CD8-positive, alpha-beta memory T cell (primary cell): Measurements from ENCODE around the gene STUB1. TPM values are rescaled to one million over a fixed set of nuclear protein-coding genes. Genes with fewer than 3 reads are reported as not detected.

Experiments used
- CTCF ChIA-PET: fragments of 350-600 bp; sonication (Branson Sonifier 250); formaldehyde crosslinking; loops from one replicate; lab custom pipeline; 2021; ENCODE audit warnings: antibody characterized with exemption; lab: Charles Lee
- POLR2A ChIA-PET: fragments of 350-600 bp; sonication (Branson Sonifier 250); formaldehyde crosslinking; loops from one replicate; lab custom pipeline; 2021; ENCODE audit warnings: antibody characterized with exemption; lab: Charles Lee
- DNase-seq, 5 donors: peaks; one replicate each; pipeline versions ENCODE4 v3.0.0 to v3.0.0-alpha.2; 2020 to 2022; ENCODE audit warnings: mixed read lengths in 1 of 5
- H3K27ac ChIP-seq: one replicate; pipeline ENCODE4 v1.7.0; 2013; ENCODE audit warnings: low read depth, mild to moderate bottlenecking, low read length, moderate library complexity
- H3K27me3 ChIP-seq: 2 replicates; pipeline ENCODE4 v1.7.0; 2013; ENCODE audit warnings: low read length, mild to moderate bottlenecking; ENCODE audit not compliant: insufficient read depth, poor library complexity, severe bottlenecking
- H3K36me3 ChIP-seq: 2 replicates; pipeline ENCODE4 v1.7.0; 2013; ENCODE audit warnings: mild to moderate bottlenecking, low read length, moderate library complexity; ENCODE audit not compliant: insufficient read depth
- H3K4me1 ChIP-seq: 2 replicates; pipeline ENCODE4 v1.7.0; 2013; ENCODE audit warnings: mild to moderate bottlenecking, low read length, moderate library complexity; ENCODE audit not compliant: insufficient read depth
- H3K4me3 ChIP-seq: 2 replicates; pipeline ENCODE4 v1.7.0; 2013; ENCODE audit warnings: mild to moderate bottlenecking, low read length
- H3K9me3 ChIP-seq: 2 replicates; pipeline ENCODE4 v1.7.0; 2013; ENCODE audit warnings: mild to moderate bottlenecking, low read length
- H3K27ac Mint-ChIP-seq, 8 donors: one replicate each; pipeline ENCODE4 v1.8.0; 2020 to 2021; ENCODE audit warnings: mixed read lengths in 8 of 8, mild to moderate bottlenecking in 6 of 8, inconsistent platforms in 3 of 8, moderate library complexity in 3 of 8
- H3K27me3 Mint-ChIP-seq, 2 donors: one replicate each; pipeline ENCODE4 v1.8.0; 2020 to 2021; ENCODE audit warnings: mixed read lengths in 2 of 2, mild to moderate bottlenecking in 1 of 2, moderate library complexity in 1 of 2
- H3K36me3 Mint-ChIP-seq, 3 donors: one replicate each; pipeline ENCODE4 v1.8.0; 2020 to 2021; ENCODE audit warnings: mixed read lengths in 3 of 3, inconsistent platforms in 1 of 3, mild to moderate bottlenecking in 1 of 3
- H3K4me1 Mint-ChIP-seq, 3 donors: one replicate each; pipeline ENCODE4 v1.8.0; 2020 to 2021; ENCODE audit warnings: mixed read lengths in 3 of 3, inconsistent platforms in 1 of 3, mild to moderate bottlenecking in 1 of 3
- H3K4me3 Mint-ChIP-seq, 7 donors: one replicate each; pipeline ENCODE4 v1.8.0; 2020 to 2021; ENCODE audit warnings: mixed read lengths in 7 of 7, mild to moderate bottlenecking in 6 of 7, moderate library complexity in 4 of 7, inconsistent platforms in 2 of 7
- H3K9me3 Mint-ChIP-seq, 5 donors: one replicate each; pipeline ENCODE4 v1.8.0; 2020 to 2022; ENCODE audit warnings: mixed read lengths in 5 of 5, mild to moderate bottlenecking in 3 of 5, moderate library complexity in 2 of 5, inconsistent platforms in 1 of 5
- polyA plus RNA-seq: library from polyadenylated mRNA; unstranded; fragments of 300-500 nt; fragmentation: Illumina TruSeq; gene quantifications from one replicate; pipeline ENCODE4 v1.2.3, GENCODE V29; 2021
- total RNA-seq, 2 experiments: library from RNA; stranded (reverse); gene quantifications; one replicate each; pipeline ENCODE4 v1.2.3, GENCODE V29; 2021

The STUB1 gene
- total and polyA plus RNA-seq, 3 experiments from 2014 or later, result 111 to 161 (median 124) TPM

DNA sequence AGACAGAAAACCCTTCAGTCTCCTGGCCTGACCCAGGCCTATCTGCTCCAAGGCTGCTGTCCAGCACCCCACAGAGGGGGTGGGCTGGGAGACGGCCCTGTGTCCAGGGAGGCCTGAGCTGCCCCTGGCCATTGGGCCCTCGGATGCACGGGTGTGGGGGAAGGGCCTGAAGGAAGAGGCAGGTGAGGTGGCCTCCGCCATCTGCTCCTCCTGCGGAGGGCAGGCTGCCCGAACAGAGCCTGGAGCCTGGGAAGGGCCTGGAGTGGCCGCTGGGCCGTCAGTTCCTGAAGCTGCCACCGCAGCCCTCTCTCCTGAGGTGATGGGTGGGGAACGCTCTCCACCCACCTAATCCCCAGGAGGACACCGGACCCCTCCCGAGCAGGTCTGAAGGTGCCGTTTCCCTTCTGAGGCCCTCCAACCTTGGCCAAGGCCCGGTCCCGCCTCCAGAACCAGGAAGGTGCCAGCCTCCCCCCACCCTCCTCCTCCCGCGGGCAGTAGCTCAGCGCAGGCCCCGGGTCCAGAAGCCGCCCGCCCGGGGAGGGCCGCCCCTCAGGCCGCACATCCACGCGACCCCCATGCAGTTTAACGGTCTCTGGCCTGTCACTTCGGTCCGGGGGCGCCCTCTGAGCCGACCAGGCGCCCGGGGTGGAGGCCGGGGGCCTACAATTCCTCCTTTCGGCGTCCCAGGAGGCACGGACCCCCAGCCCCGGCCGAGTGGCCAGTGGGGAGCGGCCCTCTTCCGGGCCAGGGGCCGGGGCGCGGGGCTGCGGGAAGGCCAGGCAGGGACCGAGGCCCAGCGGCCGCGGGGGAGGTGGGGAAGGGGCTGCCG, 24.6 kb downstream of the STUB1 start:
- Histone ChIP-seq H3K36me3 (no peaks in the 10 kb centered on the region), H3K4me3 (no peak overlapping the region), H3K27ac (no peak overlapping the region), H3K4me1 (peaks cover 12% of the 10 kb centered on the region), H3K27me3 (peaks cover 60% of the 10 kb centered on the region), H3K9me3 (no peaks in the 10 kb centered on the region)
- CTCF ChIA-PET, result interaction anchor here (1.0 kb wide), 1 partner anchor 7 kb away, joined by 4 read pairs; no protein-coding TSS in a partner anchor
- POLR2A ChIA-PET, result interaction anchor here (1.1 to 1.2 kb wide), 2 partner anchors 9 to 30 kb away, joined by 3 read pairs; partner anchors contain the start of gene RHBDL1
- no peaks in the 10 kb centered on the region for H3K36me3 Mint-ChIP-seq
- H3K4me1 Mint-ChIP-seq, result peaks cover under 1 to 21% (median 6%) of the 10 kb centered on the region in 3 donors
- H3K27ac Mint-ChIP-seq, result no peak overlapping the region
- no peaks in the 10 kb centered on the region for H3K9me3 Mint-ChIP-seq
- no peak for DNase-seq
- peaks cover 36 to 41% of the 10 kb centered on the region in 2 donors for H3K27me3 Mint-ChIP-seq
- H3K4me3 Mint-ChIP-seq, result no peak overlapping the region

DNA sequence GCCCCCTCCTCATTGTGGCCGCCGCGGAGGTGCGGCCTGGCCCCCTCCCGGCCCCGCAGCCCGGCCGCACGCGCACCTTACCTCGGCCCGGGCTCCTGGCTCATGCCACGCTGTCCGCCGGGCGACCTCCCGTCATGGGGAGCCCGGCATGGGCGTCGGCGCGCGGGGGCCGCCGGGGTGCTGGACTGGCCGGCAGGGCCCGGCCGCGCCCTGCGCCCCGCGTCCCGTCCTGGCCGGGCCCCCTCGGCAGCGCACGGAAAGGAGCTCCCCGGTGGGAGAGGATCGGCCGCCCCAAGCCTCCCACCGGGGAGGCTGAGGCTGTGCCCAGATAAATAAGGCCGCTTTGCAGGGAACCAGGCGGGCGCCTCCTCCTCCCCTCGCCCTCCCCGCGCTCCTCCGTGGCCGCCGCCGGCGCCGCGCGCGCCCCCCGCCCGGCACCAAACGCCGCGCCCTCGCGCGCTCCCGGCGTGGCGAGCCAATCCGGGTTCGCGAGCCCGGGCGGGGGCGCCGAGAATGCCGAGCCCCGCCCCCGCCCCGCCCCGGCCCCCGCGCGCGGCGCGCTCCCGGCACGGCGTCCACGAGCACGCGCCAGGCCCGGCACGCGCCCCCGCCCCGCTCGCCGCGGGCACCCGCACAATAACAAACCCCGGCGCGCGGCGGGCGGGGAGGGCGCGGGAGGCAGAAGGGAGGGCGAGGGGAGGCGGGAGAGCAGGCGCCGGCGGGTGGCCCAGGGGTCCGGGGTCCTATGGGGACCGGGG, 25.4 kb downstream of the STUB1 start, which contains the start of gene FBXL16:
FBXL16 (minus strand) TSS at position 371 of the 758 bp plus-strand sequence. CDS start 8,396 bp downstream, outside the sequence.
- H3K27me3 ChIP-seq, result peaks cover 69% of the 10 kb centered on the region
- peak within 1 kb of the TSS in 3 of 7 donors; percentile 29 to 81 (median 41) for H3K4me3 Mint-ChIP-seq
- POLR2A ChIA-PET, result no interaction called here

DNA sequence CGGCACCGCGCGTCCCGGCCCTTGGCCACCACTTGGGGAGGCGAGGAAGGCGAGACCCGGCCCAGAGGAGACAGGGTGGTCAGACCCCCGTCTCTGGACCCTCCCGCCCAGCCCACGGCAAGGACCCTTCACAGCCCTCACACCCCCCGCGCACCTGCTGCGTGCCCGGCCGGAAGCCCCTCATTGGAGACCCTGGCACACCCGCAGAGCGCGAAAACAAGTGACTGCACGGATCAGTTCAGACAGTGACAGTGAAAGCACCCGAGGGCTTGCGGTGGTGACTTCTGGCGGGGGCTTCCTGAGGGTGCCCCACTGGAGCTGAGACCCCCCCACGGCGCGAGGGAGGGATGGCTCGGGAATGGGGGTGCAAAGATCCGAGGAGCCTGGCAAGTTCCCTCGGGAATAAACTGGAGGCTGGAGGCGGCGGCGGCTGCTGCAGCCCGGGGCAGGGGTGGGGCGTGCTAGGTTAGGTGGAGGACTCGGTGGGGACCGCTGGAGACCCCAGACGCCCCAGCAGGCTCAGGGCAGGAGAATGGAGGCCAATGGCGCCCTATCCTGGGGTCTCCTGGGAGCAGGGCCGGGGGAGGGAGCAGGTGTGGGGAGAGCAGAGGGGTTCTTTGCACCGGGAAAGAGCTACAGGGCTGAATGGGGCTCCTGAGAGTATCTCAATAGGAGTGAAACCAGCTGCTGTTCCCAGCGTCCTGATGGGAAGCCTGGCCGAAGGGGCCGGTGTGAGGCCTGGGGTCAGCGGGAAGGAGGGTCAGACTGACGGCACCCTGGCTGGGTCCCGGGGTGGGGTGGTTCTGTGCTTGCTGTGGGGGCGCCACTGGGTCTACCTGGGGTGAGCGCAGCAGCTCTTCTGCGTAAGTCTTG, 26.2 kb downstream of the STUB1 start:
- DNase-seq, result no peak
- H3K4me3 ChIP-seq, result no peak overlapping the region
- Mint-ChIP-seq H3K27me3 (peaks cover 36 to 51% of the 10 kb centered on the region in 2 donors), H3K4me3 (peak overlapping the region in 3 of 7 donors; percentile 29 to 81 (median 41)), H3K36me3 (no peaks in the 10 kb centered on the region), H3K27ac (no peak overlapping the region), H3K4me1 (peaks cover 0 to 13% (median 4%) of the 10 kb centered on the region in 3 donors), H3K9me3 (no peaks in the 10 kb centered on the region)
- peaks cover 70% of the 10 kb centered on the region for H3K27me3 ChIP-seq
- no peaks in the 10 kb centered on the region for H3K9me3 ChIP-seq
- H3K4me1 ChIP-seq, result no peaks in the 10 kb centered on the region
- no peak overlapping the region for H3K27ac ChIP-seq
- CTCF ChIA-PET, result interaction anchor here (2.3 to 22.8 kb wide), 2 partner anchors 15 to 30 kb away, joined by 11 to 332 read pairs; partner anchors contain the start of genes ANTKMT, CIAO3 and HAGHL
- H3K36me3 ChIP-seq, result no peaks in the 10 kb centered on the region
- POLR2A ChIA-PET, result no interaction called here

More for the DNA sequence above, 25.4 kb downstream of the STUB1 start, which contains the start of gene FBXL16:
- Mint-ChIP-seq H3K4me1 (peaks cover 0 to 17% (median 4%) of the 10 kb centered on the region in 3 donors), H3K27me3 (peaks cover 36 to 47% of the 10 kb centered on the region in 2 donors), H3K27ac (no peak within 1 kb of the TSS), H3K9me3 (no peaks in the 10 kb centered on the region), H3K36me3 (no peaks in the 10 kb centered on the region)
- no peak within 1 kb of the TSS for H3K27ac ChIP-seq
- peaks cover 5% of the 10 kb centered on the region for H3K4me1 ChIP-seq
- no peak for DNase-seq
- no peaks in the 10 kb centered on the region for H3K9me3 ChIP-seq
- H3K4me3 ChIP-seq, result no peak within 1 kb of the TSS
- H3K36me3 ChIP-seq, result no peaks in the 10 kb centered on the region
- CTCF ChIA-PET, result interaction anchor here (22.8 kb wide), 1 partner anchor 31 kb away, joined by 332 read pairs; the partner anchor contains the start of genes CIAO3 and HAGHL

DNA sequence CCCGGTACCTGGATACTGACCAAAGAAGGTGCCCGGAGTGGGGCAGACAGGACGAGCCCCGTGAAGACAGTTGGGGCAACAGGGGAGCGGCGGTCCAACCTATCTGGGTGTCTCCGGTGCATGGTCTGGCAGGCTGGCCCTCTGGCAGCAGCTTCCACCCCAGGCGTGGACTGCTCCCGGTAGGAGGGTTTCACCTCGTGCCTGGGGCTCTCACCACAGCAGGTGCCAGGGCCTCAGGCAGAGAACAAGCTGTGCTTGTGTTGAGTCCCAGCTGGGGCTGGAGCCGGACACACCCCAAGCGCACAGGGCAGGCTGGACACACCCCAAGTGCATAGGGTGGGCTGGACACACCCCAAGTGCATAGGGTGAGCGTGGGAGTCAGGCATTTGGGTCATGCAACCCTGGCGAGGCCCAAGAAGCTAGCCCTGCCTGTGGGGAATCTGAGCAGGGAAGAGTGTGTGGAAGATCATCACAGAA, 26.9 kb downstream of the STUB1 start:
- peaks cover 0 to 13% (median 4%) of the 10 kb centered on the region in 3 donors for H3K4me1 Mint-ChIP-seq
- peaks cover 36 to 51% of the 10 kb centered on the region in 2 donors for H3K27me3 Mint-ChIP-seq
- no peaks in the 10 kb centered on the region for H3K9me3 Mint-ChIP-seq
- POLR2A ChIA-PET, result interaction anchor here (0.9 kb wide), 1 partner anchor 12 kb away, joined by 4 read pairs; no protein-coding TSS in a partner anchor
- no peaks in the 10 kb centered on the region for H3K9me3 ChIP-seq
- H3K27ac ChIP-seq, result no peak overlapping the region
- no peaks in the 10 kb centered on the region for H3K36me3 Mint-ChIP-seq
- H3K27me3 ChIP-seq, result peaks cover 64% of the 10 kb centered on the region
- H3K27ac Mint-ChIP-seq, result no peak overlapping the region
- H3K36me3 ChIP-seq, result no peaks in the 10 kb centered on the region
- no peak for DNase-seq
- CTCF ChIA-PET, result interaction anchor here (2.3 to 22.8 kb wide), 2 partner anchors 14 to 29 kb away, joined by 11 to 332 read pairs; partner anchors contain the start of genes ANTKMT, CIAO3 and HAGHL
- no peaks in the 10 kb centered on the region for H3K4me1 ChIP-seq
- H3K4me3 Mint-ChIP-seq, result no peak overlapping the region
- no peak overlapping the region for H3K4me3 ChIP-seq

DNA sequence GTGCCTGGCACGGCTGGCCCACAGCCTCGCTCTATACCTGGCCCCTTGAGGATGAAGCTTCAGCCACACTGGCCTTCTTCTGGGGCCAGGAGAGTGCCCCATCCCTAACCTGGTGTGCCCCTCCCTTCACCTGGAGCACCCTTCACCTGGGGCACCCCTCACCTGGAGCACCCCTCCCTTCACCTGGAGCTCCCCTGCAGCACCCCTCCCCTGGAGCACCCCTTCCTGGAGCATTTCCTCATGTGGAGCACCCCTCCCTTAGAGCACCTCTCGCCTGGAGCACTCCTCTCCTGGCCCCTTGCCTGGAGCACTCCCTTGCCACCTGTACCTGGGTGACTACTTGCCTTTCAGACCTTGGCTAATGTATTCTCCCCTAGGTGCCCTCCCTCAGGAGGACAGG, 27.8 kb downstream of the STUB1 start:
- H3K36me3 ChIP-seq, result no peaks in the 10 kb centered on the region
- H3K4me3 Mint-ChIP-seq, result peak overlapping the region in 3 of 7 donors; percentile 33 to 47 (median 44)
- H3K27me3 Mint-ChIP-seq, result peaks cover 28 to 46% of the 10 kb centered on the region in 2 donors
- CTCF ChIA-PET, result interaction anchor here (2.3 to 22.8 kb wide), 2 partner anchors 13 to 28 kb away, joined by 11 to 332 read pairs; partner anchors contain the start of genes ANTKMT, CIAO3 and HAGHL
- no peak overlapping the region for H3K27ac ChIP-seq
- H3K27me3 ChIP-seq, result peaks cover 56% of the 10 kb centered on the region
- peaks cover 1 to 13% (median 4%) of the 10 kb centered on the region in 3 donors for H3K4me1 Mint-ChIP-seq
- no peak for DNase-seq
- H3K36me3 Mint-ChIP-seq, result no peaks in the 10 kb centered on the region
- H3K27ac Mint-ChIP-seq, result no peak overlapping the region
- no peaks in the 10 kb centered on the region for H3K9me3 ChIP-seq
- H3K9me3 Mint-ChIP-seq, result no peaks in the 10 kb centered on the region
- no peak overlapping the region for H3K4me3 ChIP-seq
- no peaks in the 10 kb centered on the region for H3K4me1 ChIP-seq
- POLR2A ChIA-PET, result no interaction called here

DNA sequence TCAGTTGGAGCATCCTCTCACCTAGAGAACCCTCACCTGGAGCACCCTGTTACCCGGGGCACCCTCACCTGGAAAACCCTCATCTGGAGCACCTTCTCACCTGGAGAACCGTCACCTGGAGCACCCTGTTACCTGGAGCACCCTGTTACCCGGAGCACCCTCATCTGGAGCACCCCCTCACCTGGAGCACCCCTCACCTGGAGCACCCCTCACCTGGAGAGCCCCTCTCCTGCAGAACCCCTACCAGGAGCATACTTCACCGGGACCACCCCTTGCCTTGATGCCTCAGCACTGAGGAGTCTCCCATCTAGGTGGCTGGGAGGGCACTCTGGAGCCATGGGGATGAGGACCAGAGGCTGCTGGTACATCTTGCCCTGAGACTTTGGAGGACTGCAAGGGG, 28.7 kb downstream of the STUB1 start:
- Histone ChIP-seq H3K27me3 (peaks cover 50% of the 10 kb centered on the region), H3K27ac (no peak overlapping the region), H3K9me3 (no peaks in the 10 kb centered on the region), H3K4me3 (no peak overlapping the region), H3K36me3 (no peaks in the 10 kb centered on the region), H3K4me1 (no peaks in the 10 kb centered on the region)
- no peak for DNase-seq
- Mint-ChIP-seq H3K27ac (no peak overlapping the region), H3K4me3 (no peak overlapping the region), H3K36me3 (no peaks in the 10 kb centered on the region), H3K9me3 (no peaks in the 10 kb centered on the region), H3K4me1 (peaks cover 1 to 13% (median 4%) of the 10 kb centered on the region in 3 donors), H3K27me3 (peaks cover 26 to 46% of the 10 kb centered on the region in 2 donors)
- ChIA-PET POLR2A (interaction anchor here (0.6 kb wide), 2 partner anchors 72 to 388 kb away, joined by 3 to 6 read pairs; no protein-coding TSS in a partner anchor), CTCF (interaction anchor here (1.6 to 22.8 kb wide), 4 partner anchors 10 to 76 kb away, joined by 4 to 332 read pairs (median 57); partner anchors contain the start of genes CHTF18, CIAO3, HAGHL and RPUSD1)
